HK-2 (cell line): ENCODE data around the gene GINM1.

Experiments
- DNase-seq: peaks from one replicate; pipeline ENCODE4 v3.0.0-alpha.2; 2018; ENCODE audit not compliant: unreplicated experiment

The GINM1 gene

DNA sequence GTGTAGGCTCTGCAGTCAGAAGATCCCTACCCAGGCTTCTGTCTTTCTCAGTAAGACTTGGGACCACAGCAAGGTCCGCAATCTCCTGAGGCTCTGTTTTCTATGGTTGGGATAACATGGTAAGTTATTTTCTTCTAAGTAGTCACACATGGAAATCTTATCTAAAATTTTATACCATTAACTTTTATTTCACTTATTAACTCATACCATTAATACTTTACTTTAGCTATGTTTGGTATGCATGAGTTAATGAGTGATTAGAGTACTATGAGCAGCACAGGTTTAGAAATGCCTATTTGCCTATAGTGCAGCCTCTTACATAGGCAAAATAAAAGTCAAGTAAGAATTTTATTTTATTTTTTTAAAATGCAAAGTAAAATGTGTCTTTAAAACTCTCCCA is 27.2 kb downstream of the GINM1 start:
- peak; percentile 6 for DNase-seq

DNA sequence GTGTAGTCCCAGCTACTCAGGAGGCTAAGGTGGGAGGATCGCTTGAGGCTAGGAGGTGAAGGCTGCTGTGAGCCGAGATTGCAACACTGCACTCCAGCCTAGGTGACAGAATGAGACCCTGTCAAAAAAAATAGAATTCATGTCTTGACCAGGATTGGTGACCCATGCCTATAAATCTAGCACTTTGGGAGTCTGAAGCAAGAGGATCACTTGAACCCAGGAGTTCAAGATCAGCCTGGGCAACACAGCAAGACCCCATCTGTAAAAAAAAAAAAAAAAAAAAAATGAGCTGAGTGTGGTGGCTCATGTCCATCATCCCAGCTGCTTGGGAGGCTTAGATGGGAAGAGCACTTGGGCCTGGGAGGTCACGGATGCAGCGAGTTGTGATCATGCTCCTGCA is 34.3 kb downstream of the GINM1 start:
- DNase-seq, result no peak

- no peak for DNase-seq
Observed at GRCh38 chr6:149608381-149608982, 42.3 kb downstream of the GINM1 start.

- DNase-seq, result no peak
Observed at GRCh38 chr6:149614337-149614736, 48.2 kb downstream of the GINM1 start.

DNA sequence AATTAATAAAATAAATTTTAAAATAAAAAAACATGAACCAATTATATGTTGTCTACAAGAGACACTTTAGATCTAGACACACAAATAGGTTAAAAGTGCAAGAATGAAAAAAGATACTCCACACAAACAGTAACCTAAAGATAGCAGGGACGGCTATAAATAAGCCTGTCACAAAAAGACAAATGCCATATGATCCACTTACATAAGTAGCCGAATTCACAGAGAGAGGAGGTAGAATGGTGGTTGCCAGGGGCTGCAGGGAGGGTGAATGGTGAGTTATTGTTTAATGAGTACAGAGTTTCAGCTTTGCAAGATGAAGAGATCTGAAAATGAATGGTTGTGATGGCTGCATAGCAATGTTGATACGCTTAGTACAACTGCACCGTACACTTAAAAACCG is 49.6 kb downstream of the GINM1 start:
- DNase-seq, result no peak

DNA sequence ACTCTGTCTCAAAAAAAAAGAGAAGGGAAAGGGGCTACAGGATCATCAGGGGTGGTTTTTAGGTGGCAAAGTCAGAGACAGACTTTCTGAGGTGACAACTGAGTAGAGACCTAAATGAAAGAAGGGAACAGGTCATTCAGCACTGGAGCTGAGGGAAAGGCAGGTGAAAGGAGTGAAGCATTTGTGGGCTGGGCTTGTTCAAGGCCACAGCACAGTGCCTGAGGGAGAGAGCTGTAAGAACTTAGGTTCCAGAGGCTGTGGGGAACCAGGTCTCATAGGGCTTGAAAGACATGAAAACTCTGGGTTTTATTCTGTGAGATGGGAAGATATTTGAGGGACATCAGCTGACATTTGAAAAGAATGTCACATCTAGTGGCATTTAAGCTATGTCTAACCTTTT is 61.5 kb downstream of the GINM1 start:
- DNase-seq, result no peak

- no peak for DNase-seq
Observed at GRCh38 chr6:149628875-149629510, 62.8 kb downstream of the GINM1 start.

GRCh38 chr6:149634315-149634714 is 68.1 kb downstream of the GINM1 start:
- no peak for DNase-seq

DNA sequence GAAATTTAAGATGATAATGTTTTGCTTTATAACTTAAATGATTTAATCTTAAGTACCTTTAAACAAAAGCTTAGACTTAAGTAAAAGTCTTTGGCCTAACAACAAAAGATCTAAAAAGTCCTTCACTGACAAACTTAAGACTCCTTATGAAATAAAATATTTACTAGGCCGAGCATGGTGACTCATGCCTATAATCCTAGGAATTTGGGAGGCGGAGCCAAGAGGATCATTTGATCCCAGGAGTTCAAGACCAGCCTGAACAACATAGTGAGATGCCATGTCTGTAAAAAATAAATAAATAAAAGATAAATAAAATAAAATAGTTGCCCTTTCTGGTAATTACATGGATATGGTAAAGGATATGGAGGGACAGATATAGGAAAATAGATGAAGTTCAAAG is 69.9 kb downstream of the GINM1 start:
- DNase-seq, result peak; percentile 27
